GM21737 (cell line): ENCODE results near the gene SPTBN2.

Source experiments
- ATAC-seq: cut with Tn5 transposase; IDR thresholded peaks from one replicate; pipeline ENCODE4 v1.9.1; 2021; ENCODE audit warnings: mild to moderate bottlenecking, moderate library complexity; ENCODE audit not compliant: unreplicated experiment

SPTBN2 gene

GRCh38 chr11:66728693-66729385 lies at the start of gene SPTBN2:
TSS of gene SPTBN2 (minus strand) at chr11:66729216. CDS start at chr11:66721240, 7,976 bp downstream.
- no peak for ATAC-seq

- no peak for ATAC-seq
These were observed 39.8 kb upstream of the SPTBN2 start for GRCh38 chr11:66768818-66769217.

GRCh38 chr11:66768088-66768521 lies 39.1 kb upstream of the SPTBN2 start:
- no peak for ATAC-seq

- ATAC-seq, result no peak
These were observed 38.6 kb upstream of the SPTBN2 start for GRCh38 chr11:66767666-66768065.

- ATAC-seq, result no peak
These were observed 37.7 kb upstream of the SPTBN2 start for GRCh38 chr11:66766681-66767080.

- no peak for ATAC-seq
These were observed 33.1 kb upstream of the SPTBN2 start for GRCh38 chr11:66762088-66762487.

- ATAC-seq, result no peak
These were observed 23.1 kb upstream of the SPTBN2 start for GRCh38 chr11:66752148-66752547.

GRCh38 chr11:66749091-66749490 lies 20.1 kb upstream of the SPTBN2 start:
- ATAC-seq, result no peak

GRCh38 chr11:66747480-66747879 lies 18.5 kb upstream of the SPTBN2 start:
- ATAC-seq, result no peak

- ATAC-seq, result peak; percentile 28
These were observed 16.6 kb upstream of the SPTBN2 start for GRCh38 chr11:66745356-66746235.

GRCh38 chr11:66744485-66745355 lies 15.7 kb upstream of the SPTBN2 start:
- peak; percentile 85 for ATAC-seq

- no peak for ATAC-seq
These were observed 14.4 kb upstream of the SPTBN2 start for GRCh38 chr11:66743271-66743968.

- no peak for ATAC-seq
These were observed 12.1 kb upstream of the SPTBN2 start for GRCh38 chr11:66741153-66741552.

GRCh38 chr11:66739983-66740382 lies 11.0 kb upstream of the SPTBN2 start:
- ATAC-seq, result no peak

- ATAC-seq, result no peak
These were observed 5.2 kb upstream of the SPTBN2 start for GRCh38 chr11:66734215-66734614.

GRCh38 chr11:66729447-66729846 lies 431 bp upstream of the SPTBN2 start:
- ATAC-seq, result no peak

GRCh38 chr11:66728038-66728692 lies 851 bp downstream of the SPTBN2 start:
- no peak for ATAC-seq

GRCh38 chr11:66727282-66728037 lies 1.6 kb downstream of the SPTBN2 start:
- no peak for ATAC-seq

GRCh38 chr11:66725647-66726046 lies 3.4 kb downstream of the SPTBN2 start:
- ATAC-seq, result no peak
